ENCODE measurements around the gene ZNF564. TPM values are rescaled to one million over a fixed set of nuclear protein-coding genes. Genes with fewer than 3 reads are reported as not detected.

The ZNF564 gene
- total and polyA plus RNA-seq, 2 of the 8 experiments (the other 6 are each of a cell fraction or from before 2014, with no cell fraction given): 0.89 to 10.4 TPM

GRCh38 chr19:12545267-12545666 lies 6.0 kb downstream of the ZNF564 start:
- no peak overlapping the region for H3K4me2 ChIP-seq (ENCODE audit: insufficient read depth in 1 of 2, low read depth in 2 of 2, low read length in 2 of 2)
- H3K9ac ChIP-seq (replicated peaks in 1 of 4; ENCODE audit: extremely low read depth in 1 of 4, low read depth in 3 of 4, low read length in 3 of 4): no peak overlapping the region
- H4K5ac ChIP-seq (ENCODE audit: insufficient read length, low read depth, low read length): no peak overlapping the region
- no peak overlapping the region for H4K91ac ChIP-seq (replicated peaks; ENCODE audit: insufficient read length, low read length)
- H2BK120ac ChIP-seq (replicated peaks; ENCODE audit: low read depth, low read length): no peak overlapping the region
- H3K4me3 ChIP-seq (ENCODE audit: extremely low read depth in 1 of 4, insufficient read depth in 2 of 4, low read depth in 3 of 4, low read length in 4 of 4): no peak overlapping the region
- no peak overlapping the region for H2BK20ac ChIP-seq (ENCODE audit: low read length)
- no peak overlapping the region for H3K14ac ChIP-seq (ENCODE audit: insufficient read length)
- 96% methylated on average over 8 of the region's 8 CpGs; no CpG with 5 or more reads in 1 of the 2 experiments for WGBS, 2 experiments (ENCODE audit: extremely low coverage in 1 of 2, insufficient coverage in 1 of 2, insufficient read length in 1 of 2, insufficient replicate concordance in 2 of 2, low coverage in 1 of 2, low lambda C conversion rate in 2 of 2, missing lambda C conversion rate in 1 of 2)
- H2AFZ ChIP-seq (ENCODE audit: low read length): no peak overlapping the region
- peaks cover 0 to 56% of the 10 kb centered on the region in 2 experiments; a peak in 3 of 4 replicates for H3K79me2 ChIP-seq (ENCODE audit: control insufficient read depth in 1 of 2, insufficient read depth in 2 of 2, low read length in 2 of 2)
- H3K27me3 ChIP-seq (replicated peaks in 1 of 4; ENCODE audit: control insufficient read depth in 3 of 4, extremely low read depth in 1 of 4, insufficient read depth in 3 of 4, low read length in 3 of 4): no peaks in the 10 kb centered on the region
- peaks cover 0 to 2% (median 0%) of the 10 kb centered on the region in 4 experiments; a peak in 2 of 7 replicates for H3K4me1 ChIP-seq (replicated peaks in 1 of 4; ENCODE audit: control insufficient read depth in 3 of 4, insufficient read depth in 4 of 4, low read length in 3 of 4)
- DNase-seq (ENCODE audit: low read depth in 1 of 2, low spot score in 2 of 2): no peak
- TF ChIP-seq FOSL1 (IDR thresholded peaks at IDR 0.05; ENCODE audit: insufficient read depth, low read depth, low read length) (no peak), POLR2A (IDR thresholded peaks at IDR 0.05; ENCODE audit: control extremely low read depth in 1 of 2, low read depth in 2 of 2, low read length in 2 of 2) (no peak), SP2 (IDR thresholded peaks at IDR 0.05; ENCODE audit: low read length) (no peak), EGR1 (IDR thresholded peaks at IDR 0.05; ENCODE audit: borderline replicate concordance, low read depth, low read length) (no peak), CBX5 (IDR thresholded peaks at IDR 0.05; ENCODE audit: low read depth, low read length) (no peak), CEBPB (IDR thresholded peaks at IDR 0.05; ENCODE audit: low read depth, low read length) (no peak), TBP (IDR thresholded peaks at IDR 0.05; ENCODE audit: low read depth, low read length) (no peak), NRF1 (IDR thresholded peaks at IDR 0.05; ENCODE audit: low read depth, low read length) (no peak)
- no peak overlapping the region for H4K8ac ChIP-seq (ENCODE audit: extremely low read depth, insufficient read depth, low read length)
- H4K20me1 ChIP-seq (replicated peaks in 1 of 2; ENCODE audit: control insufficient read depth in 1 of 2, insufficient read depth in 2 of 2, low read length in 2 of 2): peaks cover 0 to 6% of the 10 kb centered on the region in 2 experiments
- H3K36me3 ChIP-seq (ENCODE audit: control insufficient read depth in 2 of 4, insufficient read depth in 4 of 4, low read length in 3 of 4): peaks cover 0 to 8% (median 1%) of the 10 kb centered on the region in 4 experiments; a peak in 2 of 8 replicates
- H2BK15ac ChIP-seq (ENCODE audit: low read length): no peak overlapping the region
- no peak overlapping the region for H2BK5ac ChIP-seq (ENCODE audit: low read depth, low read length)
- H2BK12ac ChIP-seq (ENCODE audit: low read depth, low read length): no peak overlapping the region
- ChIA-PET POLR2A (ENCODE audit: partially characterized antibody) (interaction anchor here (1.6 kb wide), 1 partner anchor 48 kb away, joined by 4 read pairs; no protein-coding TSS in a partner anchor), CTCF (ENCODE audit: partially characterized antibody) (interaction anchor here (0.6 to 1.6 kb wide), 6 partner anchors 9 to 394 kb away, joined by 3 to 5 read pairs (median 3); no protein-coding TSS in a partner anchor)
- no peak for FAIRE-seq
- peaks cover 0 to 5% of the 10 kb centered on the region in 2 experiments; a peak in 2 of 4 replicates for H3K9me3 ChIP-seq (ENCODE audit: insufficient read depth in 2 of 2, low read depth in 1 of 2, low read length in 1 of 2)
- H3K27ac ChIP-seq (ENCODE audit: low read depth, low read length): no peak overlapping the region; the same call in 1 of the 2 replicates
- no peak overlapping the region for H3K56ac ChIP-seq (replicated peaks; ENCODE audit: insufficient read length, low read depth, low read length)
- no peak overlapping the region for H3K4ac ChIP-seq (replicated peaks; ENCODE audit: insufficient read length, low read depth, low read length)
- peaks cover 9% of the 10 kb centered on the region for H3K79me1 ChIP-seq (ENCODE audit: low read depth, low read length)
- H3K23me2 ChIP-seq (ENCODE audit: low read depth, low read length): no peaks in the 10 kb centered on the region
- no peak overlapping the region for H2AK5ac ChIP-seq (ENCODE audit: low read depth, low read length)
- H3K23ac ChIP-seq (ENCODE audit: insufficient read length): no peak overlapping the region
- no peak overlapping the region for H3K18ac ChIP-seq (ENCODE audit: extremely low read depth, low read length)
